Measurements from ENCODE around the gene KIF1A.
A peak's percentile ranks its signal among the peaks of the same experiment; 100 is the strongest.

GRCh38 chr2:240851078-240851991 lies 31.3 kb upstream of the KIF1A start:
- TF ChIP-seq POLR2A (IDR thresholded peaks at IDR 0.05) (no peak), CTCF (IDR thresholded peaks at IDR 0.05) (peak; percentile 94 to 98 (median 95))
